HepG2 (cell line): ENCODE data around the gene KLF15. TPM values are rescaled to one million over a fixed set of nuclear protein-coding genes. Genes with fewer than 3 reads are reported as not detected.

Source experiments
- ATAC-seq: fragments of 200-7000 bp; cut with Tn5 transposase; 3 replicates; pipeline ENCODE4 v1.9.1; 2020; ENCODE audit warnings: mild to moderate bottlenecking, moderate library complexity
- BruUV-seq: library from RNA; stranded (reverse); fragments of 400-500 nt; replicated peaks from 2 replicates; lab custom pipeline; 2021; lab: Mats Ljungman, UMichigan
- CTCF ChIA-PET: fragments of 300-600 bp; formaldehyde crosslinking; extraction: SDS; loops from one replicate; lab custom pipeline; 2021; ENCODE audit warnings: low total read pairs, inconsistent platforms, low intra/inter-chr PET ratio; lab: Yijun Ruan, JAX
- POLR2A ChIA-PET: fragments of 350-600 bp; sonication (Branson Sonifier 250); formaldehyde crosslinking; loops from one replicate; lab custom pipeline; 2020; ENCODE audit warnings: antibody characterized with exemption, inconsistent platforms; lab: Yijun Ruan, JAX
- DNase-seq: peaks from one replicate; pipeline ENCODE4 v3.0.0-alpha.2; 2015; ENCODE audit warnings: low spot score
- FAIRE-seq: peaks from 3 replicates; lab custom pipeline; 2011; peaks lifted over from hg19 to GRCh38; lab: Jason Lieb, UNC
- H2AFZ ChIP-seq: one replicate; pipeline ENCODE4 v1.6.1; 2011; ENCODE audit warnings: low read length, inconsistent platforms
- H3K27ac ChIP-seq: fragments of 300-600 bp; 3 replicates; pipeline ENCODE4 v1.8.0; 2011; ENCODE audit warnings: mixed run types, mild to moderate bottlenecking, mixed read lengths, low read length, inconsistent platforms; ENCODE audit not compliant: insufficient read depth; ENCODE audit errors: extremely low read length
- H3K27me3 ChIP-seq, 2 experiments: fragments of 200-600 bp in 1 of 2; 2 replicates in 1 of 2; 3 replicates in 1 of 2; pipeline versions ENCODE4 v1.6.0 to v1.8.0; 2011; ENCODE audit warnings: low read length in 2 of 2, mild to moderate bottlenecking in 2 of 2, moderate library complexity in 2 of 2, inconsistent platforms in 1 of 2; ENCODE audit not compliant: insufficient read depth in 2 of 2, control insufficient read depth in 1 of 2
- H3K36me3 ChIP-seq, 2 experiments: fragments of 200-600 bp in 1 of 2; replicated peaks in 1 of 2; 2 replicates in 1 of 2; 3 replicates in 1 of 2; pipeline versions ENCODE4 v1.5.1 to v1.8.0; 2011; ENCODE audit warnings: low read length in 2 of 2, inconsistent platforms in 1 of 2; ENCODE audit not compliant: insufficient read depth in 2 of 2, control insufficient read depth in 1 of 2
- H3K4me1 ChIP-seq: 2 replicates; pipeline ENCODE4 v1.5.1; 2012; ENCODE audit warnings: low read length, inconsistent platforms; ENCODE audit not compliant: insufficient read depth
- H3K4me2 ChIP-seq: 2 replicates; pipeline ENCODE4 v1.6.0; 2011; ENCODE audit warnings: low read depth, low read length, inconsistent platforms
- H3K4me3 ChIP-seq, 3 experiments: fragments of 200-600 bp in 1 of 3; sonication (generic), shearing (Covaris generic) in 1 of 3; replicated peaks in 1 of 3; 2 replicates each; pipeline ENCODE4 v1.5.1; 2011 to 2016; ENCODE audit warnings: low read length in 3 of 3, inconsistent platforms in 2 of 3, low read depth in 2 of 3, mild to moderate bottlenecking in 2 of 3, control low read depth in 1 of 3, mixed read lengths in 1 of 3; ENCODE audit not compliant: insufficient read depth in 1 of 3
- H3K79me2 ChIP-seq: one replicate; pipeline ENCODE4 v1.6.1; 2011; ENCODE audit warnings: low read length, inconsistent platforms; ENCODE audit not compliant: insufficient read depth
- H3K9ac ChIP-seq: 2 replicates; pipeline ENCODE4 v1.6.0; 2011; ENCODE audit warnings: mild to moderate bottlenecking, low read depth, low read length, inconsistent platforms; ENCODE audit not compliant: insufficient read depth
- H3K9me3 ChIP-seq: 2 replicates; pipeline ENCODE4 v1.5.1; 2012; ENCODE audit warnings: mild to moderate bottlenecking, low read length
- H4K20me1 ChIP-seq: 2 replicates; pipeline ENCODE4 v1.6.0; 2011; ENCODE audit warnings: inconsistent platforms, mild to moderate bottlenecking, low read length, moderate library complexity; ENCODE audit not compliant: insufficient read depth
- ETV6 ChIP-seq: sonication (generic); formaldehyde crosslinking; conservative IDR thresholded peaks from 2 replicates; pipeline ENCODE4 v1.4.0; 2020; ENCODE audit warnings: missing genetic modification reagents
- FOXA1 ChIP-seq, 2 experiments: fragments of 450-650 bp in 1 of 2; sonication (generic) in 1 of 2; formaldehyde crosslinking in 1 of 2; IDR thresholded peaks; 2 replicates each; pipeline versions ENCODE4 v1.4.0 to v1.6.1; 2016 to 2020; ENCODE audit warnings: missing genetic modification reagents in 1 of 2
- HNF4A ChIP-seq: sonication (generic); formaldehyde crosslinking; IDR thresholded peaks from 2 replicates; pipeline ENCODE4 v1.4.0; 2020; ENCODE audit warnings: missing genetic modification reagents
- KDM5A ChIP-seq: fragments of 200-600 bp; sonication (generic); IDR thresholded peaks from 2 replicates; pipeline ENCODE4 v1.7.0; 2018; ENCODE audit warnings: antibody characterized with exemption, mild to moderate bottlenecking, low read length, borderline replicate concordance
- MLLT10 ChIP-seq: sonication (generic); formaldehyde crosslinking; IDR thresholded peaks from 2 replicates; pipeline ENCODE4 v1.4.0; 2020; ENCODE audit warnings: missing genetic modification reagents
- SNAPC2 ChIP-seq: sonication (generic); formaldehyde crosslinking; IDR thresholded peaks from 2 replicates; pipeline ENCODE4 v1.8.1; 2022; ENCODE audit warnings: mild to moderate bottlenecking, missing genetic modification reagents
- TBX2 ChIP-seq: sonication (generic); formaldehyde crosslinking; IDR thresholded peaks from 2 replicates; pipeline ENCODE4 v1.5.0; 2020; ENCODE audit warnings: missing genetic modification reagents, mild to moderate bottlenecking, borderline replicate concordance
- ZMAT3 ChIP-seq: sonication (generic); formaldehyde crosslinking; conservative IDR thresholded peaks from 2 replicates; pipeline ENCODE4 v1.7.0; 2021; ENCODE audit warnings: missing genetic modification reagents
- ZNF546 ChIP-seq: sonication (generic); formaldehyde crosslinking; conservative IDR thresholded peaks from 2 replicates; pipeline ENCODE4 v1.8.1; 2023; ENCODE audit warnings: mild to moderate bottlenecking, missing genetic modification reagents
- ZNF782 ChIP-seq: sonication (generic); formaldehyde crosslinking; IDR thresholded peaks from 2 replicates; pipeline ENCODE4 v1.4.0; 2020; ENCODE audit warnings: missing genetic modification reagents, mild to moderate bottlenecking, borderline replicate concordance
- WGBS: methylation state at CpG from one replicate; pipeline ENCODE4 v1.1.6; 2017; ENCODE audit warnings: low lambda C conversion rate; 5-methylcytosine and 5-hydroxymethylcytosine counted together
- in situ Hi-C: cut with HindIII; loops from 2 replicates; pipeline ENCODE4 v1.10.0; 2017; ENCODE audit warnings: low pct_unique_long_range_greater_than_20kb; ENCODE audit not compliant: extremely low pct_ligation_motif_present
- intact Hi-C: fragments of 100-400 bp; cut with micrococcal nuclease; formaldehyde crosslinking; loops from one replicate; pipeline ENCODE4 v1.10.0; 2022; ENCODE audit not compliant: unreplicated experiment
- polyA plus RNA-seq, 8 experiments: library from polyadenylated mRNA; depleted of rRNA in 3 of 8; stranded (reverse) in 7 of 8; unstranded in 1 of 8; fragments of >200 nt; fragmentation: Illumina TruSeq in 4 of 8; extraction: Trizol in 4 of 8; gene quantifications; 2 replicates each; pipeline versions ENCODE4 v1.2.1 to v1.2.3, GENCODE V29; 2011 to 2016; ENCODE audit warnings: low read depth in 4 of 8, missing spikeins in 1 of 8, mixed read lengths in 1 of 8; ENCODE audit not compliant: insufficient read depth in 1 of 8
- total RNA-seq, 5 experiments: library from RNA; depleted of rRNA; stranded (reverse); fragments of >200 nt; fragmentation: Illumina TruSeq; extraction: Trizol; gene quantifications; 2 replicates each; pipeline ENCODE4 v1.2.3, GENCODE V29; 2016; ENCODE audit warnings: low read depth in 1 of 5
- TF ChIP-seq, protein P1 (sequence below): IDR thresholded peaks from 2 replicates; pipeline ENCODE4 v1.6.1; 2016; ENCODE audit warnings: missing compliant biosample characterization, missing genetic modification reagents, borderline replicate concordance
- TF ChIP-seq, protein P2 (sequence below): IDR thresholded peaks from 2 replicates; pipeline ENCODE4 v1.6.1; 2016; ENCODE audit warnings: missing biosample characterization, missing genetic modification reagents, low read depth
- TF ChIP-seq, protein P3 (sequence below): sonication (generic); formaldehyde crosslinking; IDR thresholded peaks from 2 replicates; pipeline ENCODE4 v1.4.0; 2020; ENCODE audit warnings: missing genetic modification reagents
- TF ChIP-seq, protein P4 (sequence below): sonication (generic); formaldehyde crosslinking; IDR thresholded peaks from 2 replicates; pipeline ENCODE4 v1.8.1; 2023; ENCODE audit warnings: mild to moderate bottlenecking, missing genetic modification reagents, borderline replicate concordance
- TF ChIP-seq, protein P5 (sequence below): sonication (generic); formaldehyde crosslinking; IDR thresholded peaks from 2 replicates; pipeline ENCODE4 v1.4.0; 2020; ENCODE audit warnings: missing genetic modification reagents, borderline replicate concordance

The KLF15 gene
- total and polyA plus RNA-seq, 2 of the 13 experiments (the other 11 are each of a cell fraction or from before 2014, with no cell fraction given): 7.1 to 7.8 TPM

DNA sequence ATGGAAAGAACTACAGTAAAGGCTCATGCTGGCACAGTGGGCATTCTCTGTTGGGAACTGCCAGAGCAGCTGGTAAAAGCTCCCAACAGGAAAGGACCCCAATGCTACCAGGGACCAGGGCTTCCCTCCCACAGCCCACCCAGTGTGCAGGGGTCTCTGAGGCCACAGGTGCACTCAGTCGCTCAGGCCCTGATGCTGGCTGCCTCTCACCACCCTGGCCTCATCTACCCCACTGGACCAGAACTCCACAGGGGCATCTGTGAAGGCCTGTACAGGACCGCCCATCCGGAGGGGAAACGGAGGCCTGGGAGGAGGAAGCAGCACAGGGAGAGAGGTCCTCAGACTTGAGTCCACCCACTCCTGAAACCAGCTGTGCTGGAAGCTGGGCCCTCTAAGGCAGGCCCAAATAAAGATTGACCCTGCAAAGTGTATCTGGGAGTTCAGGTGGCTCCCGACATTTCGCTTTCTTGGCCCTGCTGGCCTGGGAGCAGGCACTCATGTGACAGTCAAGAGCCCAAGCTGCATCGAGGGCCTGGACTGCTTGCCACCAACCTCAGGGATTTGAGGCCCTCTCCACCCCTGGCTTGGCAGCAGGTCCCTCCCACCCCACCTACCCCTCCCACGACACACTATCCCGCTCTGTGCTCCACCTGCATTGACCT, 12.7 kb downstream of the KLF15 start (continued):
- TF ChIP-seq MLLT10: no peak
- TF ChIP-seq, protein P1, sequence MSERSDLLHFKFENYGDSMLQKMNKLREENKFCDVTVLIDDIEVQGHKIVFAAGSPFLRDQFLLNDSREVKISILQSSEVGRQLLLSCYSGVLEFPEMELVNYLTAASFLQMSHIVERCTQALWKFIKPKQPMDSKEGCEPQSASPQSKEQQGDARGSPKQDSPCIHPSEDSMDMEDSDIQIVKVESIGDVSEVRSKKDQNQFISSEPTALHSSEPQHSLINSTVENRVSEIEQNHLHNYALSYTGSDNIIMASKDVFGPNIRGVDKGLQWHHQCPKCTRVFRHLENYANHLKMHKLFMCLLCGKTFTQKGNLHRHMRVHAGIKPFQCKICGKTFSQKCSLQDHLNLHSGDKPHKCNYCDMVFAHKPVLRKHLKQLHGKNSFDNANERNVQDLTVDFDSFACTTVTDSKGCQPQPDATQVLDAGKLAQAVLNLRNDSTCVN (CRISPR knock-in tag): no peak
- TF ChIP-seq, all 625 proteins: peak for 0

DNA sequence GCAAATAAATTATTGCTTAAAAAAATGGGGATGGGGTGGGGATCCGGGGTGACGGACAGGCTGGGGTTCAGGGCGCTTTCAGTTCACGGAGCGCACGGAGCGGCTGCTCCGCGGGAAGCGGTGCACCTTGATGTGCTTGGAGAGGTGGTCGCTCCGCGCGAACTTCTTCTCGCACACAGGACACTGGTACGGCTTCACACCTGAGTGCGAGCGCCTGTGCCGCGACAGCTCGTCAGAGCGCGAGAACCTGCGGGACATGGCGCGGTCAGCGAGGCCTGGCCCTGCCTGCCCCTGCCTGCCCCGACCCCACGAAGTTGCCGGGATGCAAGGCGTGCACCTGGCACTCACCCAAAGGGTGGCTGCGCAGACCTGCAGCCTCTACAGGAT, 13.6 kb downstream of the KLF15 start:
- Histone ChIP-seq H3K9ac (no peak overlapping the region), H3K27me3 (no peaks in the 10 kb centered on the region; a peak in 1 of 5 replicates), H4K20me1 (no peaks in the 10 kb centered on the region), H3K79me2 (no peaks in the 10 kb centered on the region), H3K36me3 (no peaks in the 10 kb centered on the region), H3K4me3 (no peak overlapping the region), H3K4me2 (no peak overlapping the region), H3K4me1 (peaks cover 38% of the 10 kb centered on the region), H3K27ac (no peak overlapping the region), H2AFZ (no peak overlapping the region), H3K9me3 (no peaks in the 10 kb centered on the region)
- BruUV-seq: no TSS peak
- TF ChIP-seq FOXA1 (IDR thresholded peaks at IDR 0.05) (no peak), FOXA1 (CRISPR knock-in tag; IDR thresholded peaks at IDR 0.05) (no peak), TBX2 (CRISPR knock-in tag) (no peak), KDM5A (no peak), ZMAT3 (CRISPR knock-in tag) (no peak), ZNF546 (CRISPR knock-in tag) (no peak), ETV6 (CRISPR knock-in tag) (no peak), HNF4A (no peak), ZNF782 (CRISPR knock-in tag) (no peak), SNAPC2 (CRISPR knock-in tag) (no peak)
- TF ChIP-seq, protein P2, sequence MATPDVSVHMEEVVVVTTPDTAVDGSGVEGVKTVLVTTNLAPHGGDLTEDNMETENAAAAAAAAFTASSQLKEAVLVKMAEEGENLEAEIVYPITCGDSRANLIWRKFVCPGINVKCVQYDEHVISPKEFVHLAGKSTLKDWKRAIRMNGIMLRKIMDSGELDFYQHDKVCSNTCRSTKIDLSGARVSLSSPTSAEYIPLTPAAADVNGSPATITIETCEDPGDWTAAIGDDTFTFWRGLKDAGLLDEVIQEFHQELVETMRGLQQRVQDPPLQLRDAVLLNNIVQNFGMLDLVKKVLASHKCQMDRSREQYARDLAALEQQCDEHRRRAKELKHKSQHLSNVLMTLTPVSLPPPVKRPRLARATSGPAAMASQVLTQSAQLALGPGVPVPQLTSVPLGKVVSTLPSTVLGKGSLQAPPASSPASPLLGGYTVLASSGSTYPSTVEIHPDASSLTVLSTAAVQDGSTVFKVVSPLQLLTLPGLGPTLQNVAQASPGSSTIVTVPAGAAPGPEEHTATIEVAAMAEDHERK (CRISPR knock-in tag): no peak
- TF ChIP-seq, protein P3, sequence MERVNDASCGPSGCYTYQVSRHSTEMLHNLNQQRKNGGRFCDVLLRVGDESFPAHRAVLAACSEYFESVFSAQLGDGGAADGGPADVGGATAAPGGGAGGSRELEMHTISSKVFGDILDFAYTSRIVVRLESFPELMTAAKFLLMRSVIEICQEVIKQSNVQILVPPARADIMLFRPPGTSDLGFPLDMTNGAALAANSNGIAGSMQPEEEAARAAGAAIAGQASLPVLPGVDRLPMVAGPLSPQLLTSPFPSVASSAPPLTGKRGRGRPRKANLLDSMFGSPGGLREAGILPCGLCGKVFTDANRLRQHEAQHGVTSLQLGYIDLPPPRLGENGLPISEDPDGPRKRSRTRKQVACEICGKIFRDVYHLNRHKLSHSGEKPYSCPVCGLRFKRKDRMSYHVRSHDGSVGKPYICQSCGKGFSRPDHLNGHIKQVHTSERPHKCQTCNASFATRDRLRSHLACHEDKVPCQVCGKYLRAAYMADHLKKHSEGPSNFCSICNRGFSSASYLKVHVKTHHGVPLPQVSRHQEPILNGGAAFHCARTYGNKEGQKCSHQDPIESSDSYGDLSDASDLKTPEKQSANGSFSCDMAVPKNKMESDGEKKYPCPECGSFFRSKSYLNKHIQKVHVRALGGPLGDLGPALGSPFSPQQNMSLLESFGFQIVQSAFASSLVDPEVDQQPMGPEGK: no peak
- TF ChIP-seq, protein P4, sequence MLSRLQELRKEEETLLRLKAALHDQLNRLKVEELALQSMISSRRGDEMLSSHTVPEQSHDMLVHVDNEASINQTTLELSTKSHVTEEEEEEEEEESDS (CRISPR knock-in tag): no peak
- TF ChIP-seq, protein P5, sequence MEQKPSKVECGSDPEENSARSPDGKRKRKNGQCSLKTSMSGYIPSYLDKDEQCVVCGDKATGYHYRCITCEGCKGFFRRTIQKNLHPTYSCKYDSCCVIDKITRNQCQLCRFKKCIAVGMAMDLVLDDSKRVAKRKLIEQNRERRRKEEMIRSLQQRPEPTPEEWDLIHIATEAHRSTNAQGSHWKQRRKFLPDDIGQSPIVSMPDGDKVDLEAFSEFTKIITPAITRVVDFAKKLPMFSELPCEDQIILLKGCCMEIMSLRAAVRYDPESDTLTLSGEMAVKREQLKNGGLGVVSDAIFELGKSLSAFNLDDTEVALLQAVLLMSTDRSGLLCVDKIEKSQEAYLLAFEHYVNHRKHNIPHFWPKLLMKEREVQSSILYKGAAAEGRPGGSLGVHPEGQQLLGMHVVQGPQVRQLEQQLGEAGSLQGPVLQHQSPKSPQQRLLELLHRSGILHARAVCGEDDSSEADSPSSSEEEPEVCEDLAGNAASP: no peak
- DNase-seq (no peak), ATAC-seq (no peak), FAIRE-seq (no peak)
- ChIA-PET POLR2A (no interaction called here), CTCF (no interaction called here)
- intact Hi-C loops: loop anchor here (5.0 kb wide), 1 partner anchor 76 kb away; no protein-coding TSS in a partner anchor
- in situ Hi-C loops: no loop called here
- 97% methylated on average over 30 of the region's 32 CpGs for WGBS
